NCI-H1694 treated with DMSO at 0.1 percent for 48 hours (cell line): ENCODE data around the gene RBCK1.
A peak's percentile ranks its signal among the peaks of the same experiment; 100 is the strongest.
"Not testable (repeated sequence)": the region's sequence is repeated elsewhere in the genome, so short reads cannot be mapped to it uniquely, and the experiment has no call there.

Source experiments
- DNase-seq: peaks from one replicate; lab custom pipeline; 2025; lab: John Stamatoyannopoulos, UW

The RBCK1 gene

DNA sequence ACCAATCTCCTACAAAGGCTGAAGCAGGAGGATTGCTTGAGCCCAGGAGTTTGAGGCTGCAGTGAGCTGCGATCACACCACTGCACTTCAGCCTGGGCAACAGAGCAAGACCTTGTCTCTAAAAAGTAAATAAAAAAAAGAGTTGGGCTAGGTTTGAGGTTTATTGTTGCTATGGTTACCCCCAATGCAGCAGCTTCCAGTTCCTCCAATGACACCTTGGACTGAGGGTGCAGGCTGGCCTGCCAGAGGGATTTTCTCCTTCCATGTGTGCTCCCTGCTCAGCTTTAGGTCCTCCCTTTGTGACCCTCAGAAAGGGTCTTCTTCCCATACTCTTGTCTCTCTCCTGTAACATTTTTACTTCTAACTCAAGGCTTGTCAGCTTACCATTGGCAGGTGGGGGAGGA, 64.8 kb downstream of the RBCK1 start:
- no peak for DNase-seq

DNA sequence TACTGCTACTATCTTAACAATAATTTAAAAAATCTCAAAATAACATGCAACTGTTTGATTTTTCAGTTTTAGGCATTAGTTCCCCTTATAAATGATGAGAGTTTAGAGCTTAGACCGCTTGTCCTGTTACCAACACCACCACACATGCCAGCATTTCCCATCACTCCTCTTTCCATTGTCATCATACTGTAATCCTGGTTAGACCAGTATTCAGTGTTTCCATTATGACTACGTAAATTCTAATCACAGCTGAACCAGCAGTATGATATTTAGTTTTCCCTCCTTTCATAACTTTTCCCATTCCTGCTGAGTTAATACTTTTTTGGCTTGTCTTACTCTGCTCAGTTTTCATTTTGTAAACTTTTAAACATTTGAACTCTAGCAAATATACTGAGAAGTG, 66.5 kb downstream of the RBCK1 start:
- DNase-seq = no peak

DNA sequence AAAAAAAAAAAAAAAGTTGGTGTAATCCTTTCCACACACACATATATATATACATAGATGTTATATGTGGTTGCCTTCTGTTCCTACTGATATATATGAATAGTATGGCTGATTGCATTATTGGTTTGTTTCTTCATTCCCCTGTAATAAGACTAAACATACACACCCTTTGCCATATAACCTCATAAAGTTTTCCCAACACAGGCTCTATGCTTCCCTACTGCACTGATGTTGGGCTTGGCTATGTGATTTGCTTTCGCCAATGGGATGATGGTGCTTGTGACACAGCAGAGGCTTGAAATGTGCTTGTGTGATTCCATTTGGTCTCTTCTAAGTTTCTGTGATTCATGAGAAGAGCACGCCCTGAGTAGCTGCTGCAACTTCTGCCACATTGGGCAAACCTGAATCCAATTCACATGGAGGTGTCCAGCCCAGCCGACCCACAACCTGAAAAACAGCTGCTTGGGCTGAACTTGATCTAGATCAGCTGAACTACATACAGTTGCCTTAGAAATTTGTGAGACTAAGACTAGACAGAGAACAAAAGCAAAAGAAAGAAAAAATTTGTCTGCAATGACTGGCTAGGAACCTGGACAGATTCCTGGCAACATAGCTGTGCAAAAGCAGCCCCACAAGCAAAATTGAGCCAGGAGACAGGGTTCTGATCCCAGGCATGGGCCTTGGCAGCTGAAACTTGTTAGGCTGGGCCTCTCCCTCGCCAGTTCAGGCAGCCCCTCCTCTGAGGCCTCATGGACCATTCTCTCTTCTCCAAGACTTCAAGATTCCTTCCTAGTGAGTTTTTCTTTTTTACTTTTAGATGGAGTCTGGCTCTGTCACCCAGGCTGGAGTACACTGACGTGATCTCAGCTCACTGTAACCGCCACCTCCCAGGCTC, 67.6 kb downstream of the RBCK1 start:
- no peak for DNase-seq

DNA sequence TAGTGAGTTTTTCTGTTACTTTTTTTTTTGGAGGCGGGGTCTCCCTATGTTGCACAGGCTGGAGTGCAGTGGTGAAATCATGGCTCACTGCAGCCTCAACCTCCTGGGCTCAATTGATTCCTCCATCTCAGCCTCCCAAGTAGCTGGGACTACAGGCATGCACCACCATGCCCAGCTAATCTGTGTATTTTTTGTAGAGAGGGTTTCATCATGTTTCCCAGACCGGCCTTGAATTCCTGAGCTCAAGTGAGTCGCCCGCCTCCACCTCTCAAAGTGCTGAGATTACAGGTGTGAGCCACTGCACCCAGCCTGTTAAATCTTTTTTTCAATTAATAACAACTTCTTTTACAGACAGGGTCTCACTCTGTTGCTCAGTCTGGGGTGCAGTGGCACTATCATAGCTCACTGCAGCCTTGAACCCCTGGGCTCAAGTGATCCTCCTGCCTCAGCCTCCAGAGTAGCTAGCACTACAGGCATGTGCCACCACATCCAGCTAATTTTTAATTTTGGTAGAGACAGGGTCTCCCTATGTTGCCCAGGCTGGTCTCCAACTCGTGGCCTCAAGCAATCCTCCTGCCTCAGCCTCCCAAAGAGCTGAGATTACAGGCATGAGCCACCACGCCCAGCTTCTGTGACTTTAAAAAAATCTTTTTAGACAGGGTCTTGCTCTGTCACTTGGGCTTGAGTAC, 68.6 kb downstream of the RBCK1 start:
- DNase-seq = not testable (repeated sequence)

DNA sequence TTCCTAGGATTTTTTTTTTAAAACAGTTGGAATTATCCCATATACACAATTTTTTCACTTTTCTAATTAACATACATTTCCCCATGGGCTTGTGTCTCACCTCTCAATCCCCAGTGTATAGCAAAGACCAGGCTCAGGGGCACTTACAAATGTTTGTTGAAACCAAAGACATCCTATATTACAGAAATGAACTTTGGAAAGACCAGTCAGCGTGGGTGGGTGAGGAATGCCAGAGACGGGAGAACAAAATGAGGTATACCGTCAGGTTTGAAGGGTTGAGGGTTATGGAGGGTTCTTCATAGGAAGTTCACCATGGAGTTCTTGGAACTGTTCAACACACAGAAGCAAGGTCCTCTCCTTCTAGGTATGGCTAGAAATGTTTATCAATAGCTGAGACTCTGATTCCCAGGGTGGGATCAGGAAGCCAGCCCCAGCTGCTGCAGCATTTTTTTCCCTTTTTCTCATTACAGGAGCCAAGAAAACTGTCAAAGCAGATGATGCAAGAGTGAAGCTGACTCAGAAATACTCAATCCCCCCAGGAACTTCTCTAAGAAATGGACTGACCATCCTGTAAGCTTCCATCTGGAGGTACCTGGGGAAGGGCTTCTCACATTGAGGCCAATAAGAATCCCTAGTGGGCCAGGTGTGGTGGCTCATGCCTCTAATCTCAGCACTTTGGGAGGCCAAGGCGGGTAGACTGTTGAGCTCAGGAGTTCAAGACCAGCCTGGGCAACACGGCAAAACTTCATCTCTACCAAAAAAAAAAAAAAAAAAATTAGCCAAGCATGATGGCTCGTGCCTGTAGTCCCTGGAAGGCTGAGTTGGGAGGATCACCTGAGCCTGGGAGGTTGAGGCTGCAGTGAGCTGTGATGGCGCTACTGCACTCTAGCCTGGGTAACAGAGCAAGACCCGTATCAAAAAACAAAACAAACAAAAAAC, 70.2 kb downstream of the RBCK1 start:
- DNase-seq = no peak

DNA sequence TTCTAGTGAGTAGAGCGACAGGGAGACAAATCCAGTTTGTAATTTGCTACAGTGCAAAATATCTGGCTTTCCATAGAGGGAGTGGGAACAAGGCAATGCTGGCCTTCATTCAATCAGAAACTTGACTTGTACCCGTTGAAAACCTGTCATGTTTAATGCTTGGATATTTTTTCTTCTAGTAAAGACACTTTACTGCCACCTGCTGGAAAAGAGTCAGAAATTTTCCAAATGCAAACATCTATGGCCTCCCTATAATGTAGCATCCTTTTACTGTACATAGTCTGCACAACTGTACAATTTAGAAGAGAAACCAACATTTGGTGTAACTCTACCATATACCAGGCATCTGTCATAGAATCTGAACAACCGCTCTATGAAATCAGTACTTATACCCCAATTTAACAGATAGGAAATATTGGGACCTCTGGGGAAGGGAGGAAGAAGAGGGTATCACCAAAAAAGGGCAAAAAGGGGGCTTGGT, 70.9 kb downstream of the RBCK1 start:
- peak; percentile 50 for DNase-seq

DNA sequence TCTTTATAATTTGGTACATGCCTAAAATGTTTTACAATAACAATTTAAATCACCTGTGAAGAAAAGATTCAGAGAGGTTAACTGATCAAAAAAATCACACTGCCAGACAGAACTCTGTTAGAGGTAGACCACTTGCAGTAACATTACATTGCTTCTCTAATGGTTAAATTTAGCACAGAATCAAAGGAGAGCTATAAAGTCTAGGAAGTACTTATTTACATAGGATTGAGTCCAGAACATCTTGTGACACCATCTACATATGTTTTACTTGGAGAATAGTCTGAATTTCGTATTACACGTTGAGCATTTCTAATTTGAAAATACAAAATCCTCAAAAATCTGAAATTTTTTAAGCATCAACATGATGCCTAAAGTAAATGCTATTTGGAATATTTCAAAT, 71.4 kb downstream of the RBCK1 start:
- no peak for DNase-seq

DNA sequence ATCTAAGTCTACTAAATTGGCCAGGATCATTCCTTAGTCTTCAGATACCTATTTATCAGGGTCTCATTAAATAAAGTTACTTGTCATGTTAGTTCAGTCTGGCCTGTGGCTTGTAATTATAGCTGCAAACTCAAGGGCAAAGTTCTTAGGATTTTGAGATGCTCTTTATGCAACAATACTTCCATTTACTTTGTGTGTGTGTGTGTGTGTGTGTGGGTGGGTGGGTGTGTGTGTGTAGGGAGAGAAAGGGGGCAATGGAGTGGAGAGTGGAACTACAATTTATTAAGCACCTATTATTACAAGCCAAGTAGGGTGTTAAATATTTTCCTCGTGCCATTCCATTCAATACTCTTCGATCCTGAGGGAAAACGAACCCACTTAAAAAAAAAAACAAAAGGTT, 71.9 kb downstream of the RBCK1 start:
- DNase-seq = no peak

DNA sequence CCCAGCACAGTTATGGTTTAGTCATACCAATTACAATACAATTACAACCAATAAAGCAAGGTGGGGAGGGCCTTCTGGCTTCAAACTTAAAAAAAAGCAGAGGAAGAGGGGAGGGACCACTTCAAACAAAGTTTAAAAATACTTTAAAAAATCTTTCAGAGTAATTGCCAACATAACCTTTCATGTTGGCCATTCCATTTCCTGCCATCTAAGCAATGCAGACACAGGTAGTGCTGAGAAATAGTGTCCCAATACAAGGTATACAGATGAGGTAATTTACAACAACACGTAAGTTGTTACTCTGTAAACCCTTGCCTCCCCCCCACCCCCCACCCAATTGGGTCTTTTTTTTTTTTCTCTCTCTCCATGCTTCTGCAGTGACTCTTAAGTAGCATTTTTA, 73.1 kb downstream of the RBCK1 start:
- no peak for DNase-seq
